GM15510 (cell line): ENCODE data around the gene FFAR1.

Experiments used
- POLR2A ChIP-seq: IDR thresholded peaks from 3 replicates; pipeline ENCODE4 v1.6.1; 2011; ENCODE audit warnings: borderline replicate concordance; ENCODE audit not compliant: insufficient read length; ENCODE audit errors: extremely low read depth

FFAR1 gene

DNA sequence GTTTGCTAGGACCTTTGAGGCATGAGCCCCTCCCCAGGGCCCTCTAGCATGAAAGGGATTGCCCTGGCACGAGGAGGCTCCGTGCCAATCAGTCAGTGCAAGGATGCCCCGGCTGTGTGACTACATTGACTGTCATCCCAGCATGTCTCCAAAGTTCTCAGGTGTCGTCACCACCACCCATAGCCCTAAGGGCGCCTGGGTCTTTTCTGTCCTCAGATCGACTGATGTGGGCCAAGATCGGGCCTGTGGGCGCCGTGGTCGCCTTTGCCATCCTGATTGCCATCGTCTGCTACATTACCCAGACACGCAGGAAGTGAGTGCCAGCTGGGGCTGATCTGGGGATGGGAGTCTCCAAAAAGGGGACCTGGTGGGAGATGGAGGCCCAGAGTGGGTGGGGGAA, 37.4 kb upstream of the FFAR1 start:
- no peak for TF ChIP-seq POLR2A

DNA sequence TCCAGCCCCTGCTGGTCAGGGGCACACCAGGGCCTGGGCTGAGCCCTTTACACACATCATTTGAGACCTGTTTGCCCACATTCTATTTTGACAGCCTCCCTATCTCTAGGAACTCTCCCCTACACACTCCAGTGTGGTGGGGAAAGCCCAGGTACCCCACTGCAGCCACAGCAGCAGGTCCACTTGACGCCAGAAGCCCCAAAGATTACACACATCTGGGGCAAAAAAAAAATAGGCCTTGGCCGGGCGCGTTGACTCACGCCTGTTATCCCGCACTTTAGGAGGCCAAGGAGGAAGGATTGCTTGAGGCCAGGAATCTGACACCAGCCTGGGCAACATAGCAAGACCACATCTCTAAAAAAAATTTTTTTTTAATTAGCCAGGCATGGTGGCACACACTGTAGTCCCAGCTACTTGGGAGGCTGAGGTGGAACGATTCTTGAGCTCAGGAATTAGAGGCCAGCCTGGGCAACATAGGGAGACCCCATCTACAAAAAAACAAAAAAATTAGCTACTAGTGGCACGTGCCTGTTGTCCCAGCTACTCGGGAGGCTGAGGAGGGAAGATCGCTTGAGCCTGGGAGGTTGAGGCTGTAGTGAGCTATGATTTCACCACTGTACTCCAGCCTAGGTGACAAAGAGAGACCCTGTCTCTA, 36.8 kb upstream of the FFAR1 start:
- no peak for TF ChIP-seq POLR2A

DNA sequence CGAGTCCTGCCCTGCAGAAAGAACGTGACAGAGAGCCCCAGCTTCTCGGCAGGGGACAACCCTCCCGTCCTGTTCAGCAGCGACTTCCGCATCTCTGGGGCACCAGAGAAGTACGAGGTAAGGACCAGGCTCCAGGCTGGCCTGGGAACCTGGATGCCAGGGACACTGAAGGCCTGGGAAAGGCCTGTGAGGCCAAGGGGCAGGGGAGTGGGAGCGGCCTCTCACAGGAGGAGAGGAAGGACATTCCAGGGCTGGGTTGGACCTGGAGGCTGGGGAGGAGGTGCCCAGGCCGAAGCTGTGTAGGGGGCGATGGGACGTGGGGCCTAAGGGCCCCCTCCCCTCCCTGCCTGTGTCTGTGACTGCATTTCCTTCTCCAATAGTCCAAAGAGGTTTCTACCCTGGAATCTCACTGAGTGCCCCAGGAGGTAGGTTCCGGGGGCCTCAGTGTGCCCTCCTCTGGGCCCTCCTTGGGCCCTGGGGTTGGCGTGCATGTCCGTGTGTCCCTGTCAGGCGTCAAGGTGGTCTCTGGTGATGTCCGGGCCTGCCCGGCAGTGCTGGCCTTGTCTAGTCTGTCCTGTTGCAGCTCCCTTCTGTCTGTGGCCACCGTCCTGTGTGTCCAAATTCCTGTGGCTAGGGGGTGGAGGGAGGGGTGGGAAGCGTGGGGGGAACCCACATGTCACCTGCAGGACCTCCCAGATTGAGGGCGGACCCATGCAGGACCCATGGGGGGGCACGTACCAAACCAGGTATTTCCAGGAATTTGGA, 35.6 kb upstream of the FFAR1 start:
- no peak for TF ChIP-seq POLR2A

DNA sequence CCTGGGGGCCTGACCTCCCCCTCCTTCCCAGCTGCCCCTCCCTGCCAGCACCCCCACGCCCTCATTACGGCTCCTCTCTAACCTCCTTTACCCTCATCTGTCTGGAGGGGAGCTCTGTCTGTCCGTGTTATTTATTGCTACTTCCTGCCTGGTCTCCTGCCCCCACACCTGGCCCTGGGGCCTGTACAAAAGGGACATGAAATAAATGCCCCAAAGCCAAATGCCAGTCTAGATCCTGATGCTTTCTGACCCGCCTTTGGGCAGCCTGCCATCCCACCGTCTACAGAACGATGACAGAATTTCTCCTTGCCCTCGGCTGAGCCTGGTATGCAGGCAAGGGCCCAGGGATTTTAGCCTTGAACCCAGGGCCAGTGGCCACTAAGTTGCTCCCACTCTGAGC, 34.1 kb upstream of the FFAR1 start:
- TF ChIP-seq POLR2A, result no peak

DNA sequence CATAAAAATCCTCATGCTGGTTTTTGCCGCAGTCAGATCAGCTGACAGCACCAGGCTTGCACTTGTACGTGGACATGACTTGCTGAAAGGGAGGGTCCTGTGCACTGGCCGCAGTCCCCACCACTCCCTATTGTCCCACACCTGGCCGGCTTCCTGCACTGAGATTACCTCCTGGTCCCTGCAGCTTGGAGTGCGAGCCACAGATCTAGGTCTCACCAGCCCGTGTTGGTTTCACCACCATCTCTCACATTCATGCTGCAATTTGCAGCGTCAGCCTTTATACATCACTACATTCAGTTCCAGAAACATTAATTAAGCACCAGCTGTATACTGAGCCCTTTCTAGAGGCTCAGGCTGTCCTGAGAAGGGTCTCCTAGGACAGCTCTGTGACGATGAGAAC, 33.7 kb upstream of the FFAR1 start:
- TF ChIP-seq POLR2A, result no peak

DNA sequence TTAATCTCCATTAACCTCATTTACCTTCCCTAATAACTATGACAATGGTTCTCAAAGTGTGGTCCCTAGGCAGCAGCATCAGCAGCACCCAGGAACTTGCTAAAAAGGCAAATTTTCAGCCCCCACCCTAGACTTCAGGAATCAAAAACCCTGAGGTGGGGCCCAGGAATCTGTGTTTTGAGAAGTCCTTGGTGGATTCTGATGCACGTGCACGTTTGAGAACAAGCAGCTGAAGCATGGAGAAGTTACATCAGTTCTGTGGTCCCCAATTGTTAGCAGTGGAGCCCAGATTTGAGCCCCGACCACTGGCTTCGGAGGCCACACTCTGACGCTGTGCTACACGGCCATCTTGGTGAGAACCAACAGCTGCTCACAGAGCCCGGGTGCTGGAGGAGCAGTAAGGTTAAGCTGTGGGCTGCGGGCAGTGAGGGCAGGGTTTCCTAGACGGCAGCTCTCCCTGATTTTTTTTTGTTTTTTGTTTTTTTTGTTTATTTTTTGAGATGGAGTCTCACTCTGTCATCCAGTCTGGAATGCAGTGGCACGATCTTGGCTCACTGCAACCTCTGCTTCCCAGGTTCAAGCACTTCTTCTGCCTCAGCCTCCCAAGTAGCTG, 32.7 kb upstream of the FFAR1 start:
- no peak for TF ChIP-seq POLR2A

DNA sequence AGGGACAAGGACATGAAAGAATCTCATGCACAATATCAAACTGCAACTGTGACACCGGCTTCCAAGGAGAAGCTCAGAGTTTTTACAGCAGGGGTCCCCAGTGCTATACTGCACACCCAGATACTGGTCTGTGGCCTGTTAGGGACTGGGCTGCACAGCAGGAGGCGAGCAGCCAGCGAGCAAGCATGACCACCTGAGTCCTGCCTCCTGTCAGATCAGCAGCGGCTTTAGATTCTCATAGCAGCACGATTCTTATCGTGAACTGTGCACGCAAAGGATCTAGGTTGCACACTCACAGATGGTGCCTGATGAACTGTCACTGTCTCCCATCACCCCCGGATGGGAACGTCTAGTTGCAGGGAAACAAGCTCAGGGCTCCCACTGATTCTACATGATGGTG, 31.8 kb upstream of the FFAR1 start:
- no peak for TF ChIP-seq POLR2A

DNA sequence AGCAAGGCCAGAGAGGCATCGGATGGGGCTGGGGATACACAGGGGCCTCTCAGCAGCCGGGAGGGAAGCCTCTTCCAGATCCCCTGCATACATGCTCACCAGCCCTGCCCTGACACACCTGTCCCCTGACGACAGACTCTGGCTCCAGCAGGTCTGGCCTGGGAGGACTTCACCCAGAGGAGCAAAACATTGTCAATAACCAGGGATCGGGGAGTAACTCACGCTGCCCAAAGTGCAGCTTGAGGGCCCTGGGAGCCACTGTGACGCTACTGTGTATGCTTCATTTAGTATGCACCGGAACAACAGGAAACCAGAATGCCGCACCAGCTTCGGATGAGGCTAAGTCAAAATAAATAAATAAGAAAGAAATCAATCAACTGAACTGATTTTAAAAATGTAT, 31.1 kb upstream of the FFAR1 start:
- TF ChIP-seq POLR2A, result no peak

DNA sequence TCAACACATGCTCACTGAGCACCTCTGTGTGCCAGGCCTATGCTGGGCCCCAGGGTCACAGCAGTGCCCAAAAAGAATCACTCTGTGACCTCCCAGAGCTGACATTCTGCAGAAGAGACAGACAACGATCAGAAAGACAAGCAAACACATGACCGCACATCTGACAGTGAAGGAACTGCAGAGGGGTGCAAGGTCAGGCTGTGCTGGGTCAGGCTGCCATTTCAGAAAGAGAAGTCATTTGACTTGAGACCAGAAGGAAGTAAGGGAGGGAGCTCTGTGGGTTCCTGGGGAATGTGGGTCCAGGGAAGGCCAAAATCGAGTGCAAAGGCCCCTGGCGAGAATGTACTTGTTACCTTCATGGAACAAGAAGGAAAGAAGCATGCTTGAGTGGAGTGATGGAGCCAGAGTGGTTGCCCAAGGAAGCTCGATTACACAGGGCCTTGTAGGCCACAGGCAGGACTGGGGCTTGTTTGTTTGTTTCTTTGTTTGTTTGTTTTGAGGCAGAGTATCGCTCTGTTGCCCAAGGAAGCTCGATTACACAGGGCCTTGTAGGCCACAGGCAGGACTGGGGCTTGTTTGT, 30.1 kb upstream of the FFAR1 start:
- TF ChIP-seq POLR2A, result no peak

DNA sequence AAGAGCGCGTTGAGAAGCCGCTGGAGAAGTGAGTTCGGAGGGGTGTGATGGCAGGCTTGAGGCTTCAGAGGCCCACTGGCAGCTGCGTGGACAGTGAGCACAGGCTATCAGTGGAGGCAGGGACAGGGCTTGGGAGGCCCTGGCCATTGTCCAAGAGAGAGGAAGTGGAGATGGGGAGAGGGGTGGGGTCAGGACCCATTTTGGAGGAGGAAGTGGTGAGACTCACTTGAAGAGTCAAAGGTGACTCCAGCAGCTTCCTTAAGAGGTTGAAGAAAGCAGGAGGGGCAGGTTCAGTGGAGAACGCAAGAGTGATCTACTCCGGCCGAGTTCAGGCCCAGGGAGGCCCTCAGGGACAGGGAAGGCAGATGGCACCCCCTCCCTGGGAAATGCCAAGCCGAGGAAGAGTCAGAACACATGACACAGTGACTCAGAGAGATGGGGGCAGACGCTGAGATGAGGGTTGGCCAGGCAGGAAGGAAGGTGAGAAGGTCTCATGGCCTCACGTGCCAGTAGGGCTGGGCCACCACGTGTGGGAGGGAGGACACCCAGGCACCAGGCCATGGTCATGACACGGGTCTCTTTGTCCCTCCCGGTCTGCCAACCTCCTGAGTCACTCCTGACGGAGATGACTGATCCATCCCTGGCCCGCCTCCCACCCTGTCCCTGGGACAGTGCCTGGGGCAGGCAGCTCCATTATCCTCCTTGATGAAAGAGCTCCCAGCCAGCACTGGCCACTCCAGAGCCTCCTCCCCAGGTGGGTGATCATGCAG, 28.8 kb upstream of the FFAR1 start:
- TF ChIP-seq POLR2A, result no peak

DNA sequence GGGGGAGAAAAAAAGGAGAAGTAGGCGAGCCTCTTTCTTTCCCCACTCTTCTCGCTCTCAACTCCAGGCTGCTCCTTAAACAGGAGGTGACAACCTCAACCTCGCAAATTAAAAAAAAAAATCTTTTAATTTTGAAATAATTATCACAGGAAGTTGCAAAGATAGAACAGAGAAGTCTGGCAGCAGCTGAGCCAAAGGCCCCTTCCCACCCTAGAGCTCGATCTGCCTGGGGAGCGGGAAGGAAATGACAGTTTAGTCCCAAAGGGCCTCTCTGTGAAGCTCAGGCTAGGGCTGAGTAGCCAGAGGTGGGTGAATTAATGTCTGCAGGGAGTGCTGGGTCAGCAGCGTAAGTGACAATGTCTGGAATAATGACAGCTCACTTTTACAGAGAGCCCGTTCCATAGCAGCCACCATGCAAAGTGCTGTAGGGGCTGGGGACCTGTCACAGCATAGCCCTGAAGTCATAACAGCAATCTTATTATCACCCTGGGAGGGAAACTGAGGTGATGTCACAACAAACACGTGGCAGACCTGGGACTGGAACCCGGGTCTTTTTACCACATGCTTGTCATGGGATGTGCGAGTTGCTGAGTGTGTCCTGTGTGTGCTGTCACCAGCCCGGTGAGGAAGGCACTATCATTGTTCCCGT, 27.5 kb upstream of the FFAR1 start:
- no peak for TF ChIP-seq POLR2A

DNA sequence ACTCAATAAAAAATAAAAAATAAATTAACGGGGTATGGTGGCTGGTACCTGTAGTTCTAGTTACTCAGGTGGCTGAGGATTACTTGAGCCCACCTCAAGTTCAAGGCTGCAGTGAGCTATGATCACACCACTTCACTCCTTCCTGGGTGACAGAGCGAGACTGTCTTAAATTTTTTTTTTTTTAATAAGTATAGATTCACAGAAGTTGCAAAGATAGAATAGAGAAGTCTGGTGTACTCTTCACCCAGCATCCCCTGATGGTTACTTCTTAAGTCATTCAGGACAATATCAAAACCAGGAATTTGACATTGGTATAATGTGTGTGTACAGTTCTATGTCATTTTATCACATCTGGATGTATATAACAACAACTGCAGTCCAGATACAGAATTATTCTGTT, 26.4 kb upstream of the FFAR1 start:
- TF ChIP-seq POLR2A, result no peak

DNA sequence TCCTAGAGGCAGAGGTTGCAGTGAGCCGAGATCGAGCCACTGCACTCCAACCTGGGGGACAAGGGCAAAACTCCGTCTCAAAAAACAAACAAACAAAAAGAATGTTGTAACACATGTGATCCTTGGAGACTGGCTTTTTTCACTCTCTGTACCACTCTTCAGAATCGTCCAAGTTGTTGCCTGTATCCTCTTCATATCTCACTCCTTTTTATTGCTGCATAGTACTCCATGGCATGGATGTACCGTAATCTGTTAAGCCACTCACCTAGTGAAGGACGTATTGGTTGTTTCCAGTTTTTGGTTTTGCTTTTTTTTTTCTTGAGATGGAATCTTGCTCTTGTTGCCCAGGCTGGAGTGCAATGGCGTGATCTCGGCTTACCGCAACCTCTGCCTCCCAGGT, 25.7 kb upstream of the FFAR1 start:
- TF ChIP-seq POLR2A, result no peak

DNA sequence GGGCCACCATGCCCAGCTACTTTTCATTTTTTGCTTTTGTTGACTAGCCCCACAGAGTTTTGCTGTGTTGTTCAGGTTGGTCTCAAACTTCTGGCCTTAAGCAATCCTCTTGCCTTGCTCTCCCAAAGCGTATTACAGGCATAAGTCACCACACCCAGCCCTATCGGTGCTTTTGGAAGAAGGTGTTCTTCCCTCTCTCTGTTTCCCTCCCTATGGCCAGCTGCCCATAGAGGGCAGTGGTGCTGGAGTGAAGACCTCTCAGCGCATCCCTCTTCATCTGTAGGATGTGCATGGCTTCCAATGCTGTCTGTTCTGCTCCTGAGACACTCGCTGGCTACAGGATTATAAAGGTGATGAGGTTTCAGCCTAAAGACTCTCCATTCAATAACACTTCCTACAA, 20.1 kb upstream of the FFAR1 start:
- no peak for TF ChIP-seq POLR2A
